GM19324 (cell line): Measurements from ENCODE around the gene CAMTA1.

ENCODE experiments used
- ATAC-seq: cut with Tn5 transposase; IDR thresholded peaks from one replicate; pipeline ENCODE4 v1.9.1; 2021; ENCODE audit warnings: mild to moderate bottlenecking, moderate library complexity; ENCODE audit not compliant: unreplicated experiment, low FRiP score

Gene CAMTA1

DNA sequence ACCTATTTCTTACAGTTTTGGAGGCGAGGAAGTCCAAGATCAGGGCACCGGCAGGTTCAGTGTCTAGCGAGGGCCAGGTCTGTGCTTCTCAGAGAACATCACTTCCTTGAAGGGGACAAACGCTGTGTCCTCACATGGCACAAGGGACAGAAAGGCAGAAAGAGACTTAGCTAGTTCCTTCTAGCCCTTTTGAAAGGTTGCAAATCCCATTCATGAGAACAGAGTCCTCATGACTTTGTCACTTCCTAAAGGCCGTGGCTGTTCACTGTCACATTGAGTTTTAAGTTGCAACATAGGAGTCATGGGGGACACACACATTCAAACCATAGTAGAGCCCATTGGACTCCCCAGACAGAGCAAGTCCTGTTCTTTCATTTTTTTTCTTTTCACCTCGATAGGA lies 1026.2 kb downstream of the CAMTA1 start:
- ATAC-seq = no peak

DNA sequence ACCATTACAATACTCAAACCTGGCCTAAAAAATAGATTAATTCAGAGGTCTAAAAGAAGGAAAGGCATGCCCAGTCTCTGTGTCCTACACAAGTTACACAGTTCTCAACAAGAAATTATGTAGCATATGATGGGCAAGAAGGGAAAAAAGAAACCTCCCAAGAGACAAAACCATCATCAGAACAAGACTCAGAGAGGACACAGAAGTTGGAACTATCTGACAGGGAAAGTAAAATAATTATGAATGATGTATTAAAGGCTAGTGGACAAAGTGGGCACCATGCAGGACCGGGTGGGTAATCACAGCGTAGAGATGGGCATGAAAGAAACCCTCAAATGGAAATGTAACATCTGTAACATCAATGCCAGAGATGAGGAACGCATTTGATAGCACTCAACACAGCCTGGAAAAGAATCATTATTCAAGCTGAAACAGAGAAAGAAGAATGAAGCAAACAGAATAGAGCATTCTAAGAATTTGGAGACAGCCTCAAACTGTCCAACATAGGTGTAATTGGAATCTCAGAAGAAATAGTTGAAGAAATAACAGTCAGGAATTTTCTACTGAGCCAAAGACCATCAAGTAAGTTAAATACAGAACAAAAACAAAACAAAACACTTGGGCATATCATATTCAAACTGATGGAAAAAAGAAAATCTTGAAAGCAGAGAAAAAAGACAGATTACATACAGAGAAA lies 1028.6 kb downstream of the CAMTA1 start:
- no peak for ATAC-seq
